GM23338 (cell line): Measurements from ENCODE around the gene VSTM2B.
A peak's percentile ranks its signal among the peaks of the same experiment; 100 is the strongest.

Source experiments
- CREB1 ChIP-seq: fragments of 250-450 bp; sonication (Bioruptor Pico); IDR thresholded peaks from 2 replicates; pipeline ENCODE4 v1.5.0; 2020; ENCODE audit warnings: low read depth, mild to moderate bottlenecking, moderate library complexity
- CTCF ChIP-seq, 2 experiments: fragments of 200-600 bp in 1 of 2; sonication (generic) in 1 of 2; conservative IDR thresholded peaks; 2 replicates each; pipeline versions ENCODE4 v1.5.1 to v1.6.1; 2016 to 2017; ENCODE audit warnings: antibody characterized with exemption in 2 of 2, low read depth in 2 of 2, mild to moderate bottlenecking in 2 of 2, moderate library complexity in 1 of 2
- EZH2 ChIP-seq: fragments of 200-600 bp; sonication (generic); IDR thresholded peaks from one replicate; pipeline ENCODE4 v1.8.0; 2017; ENCODE audit warnings: antibody characterized with exemption, mild to moderate bottlenecking, low read depth; ENCODE audit not compliant: unreplicated experiment
- EZH2phosphoT487 ChIP-seq: fragments of 200-600 bp; sonication (generic); IDR thresholded peaks from one replicate; pipeline ENCODE4 v1.8.1; 2018; ENCODE audit warnings: antibody characterized with exemption; ENCODE audit not compliant: unreplicated experiment
- JUNB ChIP-seq: IDR thresholded peaks from one replicate; pipeline ENCODE4 v1.6.1; 2016; ENCODE audit warnings: antibody characterized with exemption; ENCODE audit not compliant: unreplicated experiment
- NANOG ChIP-seq: IDR thresholded peaks from 2 replicates; pipeline ENCODE4 v1.6.1; 2016; ENCODE audit warnings: antibody characterized with exemption, borderline replicate concordance
- POLR2AphosphoS5 ChIP-seq: IDR thresholded peaks from 2 replicates; pipeline ENCODE4 v1.6.1; 2016; ENCODE audit warnings: antibody characterized with exemption, low read depth
- REST ChIP-seq: IDR thresholded peaks from one replicate; pipeline ENCODE4 v1.6.1; 2018; ENCODE audit warnings: antibody characterized with exemption; ENCODE audit not compliant: unreplicated experiment
- TF ChIP-seq, protein P1 (sequence below): IDR thresholded peaks from 2 replicates; pipeline ENCODE4 v1.6.1; 2016; ENCODE audit warnings: antibody characterized with exemption

- no peak for TF ChIP-seq EZH2
- TF ChIP-seq CTCF (conservative IDR thresholded peaks at IDR 0.05; ENCODE audit: low read depth in 2 of 2) = no peak
- TF ChIP-seq POLR2AphosphoS5 = peak; percentile 99
- peak; percentile 99 for TF ChIP-seq CREB1
- no peak for TF ChIP-seq EZH2phosphoT487
- TF ChIP-seq NANOG = no peak
- no peak for TF ChIP-seq JUNB
- TF ChIP-seq REST = no peak
- TF ChIP-seq, protein P1, sequence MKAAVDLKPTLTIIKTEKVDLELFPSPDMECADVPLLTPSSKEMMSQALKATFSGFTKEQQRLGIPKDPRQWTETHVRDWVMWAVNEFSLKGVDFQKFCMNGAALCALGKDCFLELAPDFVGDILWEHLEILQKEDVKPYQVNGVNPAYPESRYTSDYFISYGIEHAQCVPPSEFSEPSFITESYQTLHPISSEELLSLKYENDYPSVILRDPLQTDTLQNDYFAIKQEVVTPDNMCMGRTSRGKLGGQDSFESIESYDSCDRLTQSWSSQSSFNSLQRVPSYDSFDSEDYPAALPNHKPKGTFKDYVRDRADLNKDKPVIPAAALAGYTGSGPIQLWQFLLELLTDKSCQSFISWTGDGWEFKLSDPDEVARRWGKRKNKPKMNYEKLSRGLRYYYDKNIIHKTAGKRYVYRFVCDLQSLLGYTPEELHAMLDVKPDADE = peak; percentile 86
Measured at GRCh38 chr19:29605653-29606419, 80.0 kb downstream of the VSTM2B start, which contains the start of gene POP4.
